Common myeloid progenitor, CD34-positive (primary cell): ENCODE data around the gene TLX2.
A peak's percentile ranks its signal among the peaks of the same experiment; 100 is the strongest.

Source experiments
- CTCF ChIA-PET: fragments of 350-600 bp; sonication (Branson Sonifier 250); formaldehyde crosslinking; loops from one replicate; lab custom pipeline; 2021; ENCODE audit warnings: antibody characterized with exemption; lab: Charles Lee
- POLR2A ChIA-PET: fragments of 350-600 bp; sonication (Branson Sonifier 250); formaldehyde crosslinking; loops from one replicate; lab custom pipeline; 2021; ENCODE audit warnings: antibody characterized with exemption; lab: Charles Lee
- DNase-seq, 3 donors: peaks; one replicate each; pipeline versions ENCODE4 v3.0.0 to v3.0.0-alpha.2; 2013
- H3K27ac ChIP-seq, 2 experiments: 1 replicate in 1 of 2; 2 replicates in 1 of 2; pipeline ENCODE4 v1.7.0; 2013; ENCODE audit warnings: inconsistent platforms in 2 of 2, low read length in 2 of 2, mild to moderate bottlenecking in 2 of 2, low read depth in 1 of 2, moderate library complexity in 1 of 2; ENCODE audit not compliant: severe bottlenecking in 2 of 2, insufficient read depth in 1 of 2, poor library complexity in 1 of 2
- H3K27me3 ChIP-seq, 5 experiments: replicated peaks in 2 of 5; 1 replicate in 3 of 5; 2 replicates in 2 of 5; pipeline versions ENCODE4 v1.6.1 to v1.7.0; 2013; ENCODE audit warnings: low read length in 4 of 5, mild to moderate bottlenecking in 2 of 5, moderate library complexity in 2 of 5, inconsistent platforms in 1 of 5; ENCODE audit not compliant: insufficient read depth in 5 of 5, control insufficient read depth in 4 of 5
- H3K36me3 ChIP-seq, 4 experiments: 1 replicate in 2 of 4; 2 replicates in 2 of 4; pipeline versions ENCODE4 v1.6.1 to v1.7.0; 2013; ENCODE audit warnings: low read length in 3 of 4, control low read depth in 1 of 4, mild to moderate bottlenecking in 1 of 4; ENCODE audit not compliant: control insufficient read depth in 4 of 4, insufficient read depth in 4 of 4
- H3K4me1 ChIP-seq, 4 experiments: 1 replicate in 3 of 4; 2 replicates in 1 of 4; pipeline versions ENCODE4 v1.6.1 to v1.7.1; 2013; ENCODE audit warnings: low read length in 3 of 4, mild to moderate bottlenecking in 3 of 4, control low read depth in 1 of 4, inconsistent platforms in 1 of 4, moderate library complexity in 1 of 4; ENCODE audit not compliant: control insufficient read depth in 4 of 4, insufficient read depth in 4 of 4; ENCODE audit errors: control extremely low read depth in 1 of 4
- H3K4me3 ChIP-seq, 7 experiments: 1 replicate in 4 of 7; 2 replicates in 3 of 7; pipeline versions ENCODE4 v1.5.1 to v1.7.0; 2013; ENCODE audit warnings: mild to moderate bottlenecking in 7 of 7, low read length in 6 of 7, moderate library complexity in 6 of 7, inconsistent platforms in 2 of 7, low read depth in 2 of 7, control low read depth in 1 of 7; ENCODE audit not compliant: insufficient read depth in 4 of 7, control insufficient read depth in 1 of 7; ENCODE audit errors: extremely low read depth in 1 of 7
- H3K9me3 ChIP-seq, 5 experiments: 1 replicate in 4 of 5; 2 replicates in 1 of 5; pipeline versions ENCODE4 v1.6.1 to v1.7.1; 2013; ENCODE audit warnings: low read length in 4 of 5, mild to moderate bottlenecking in 2 of 5, inconsistent platforms in 1 of 5, low read depth in 1 of 5, moderate library complexity in 1 of 5; ENCODE audit not compliant: control insufficient read depth in 4 of 5, insufficient read depth in 2 of 5; ENCODE audit errors: control extremely low read depth in 1 of 5
- WGBS: methylation state at CpG from one replicate; pipeline ENCODE4 v1.1.5; 2013; ENCODE audit not compliant: insufficient coverage; 5-methylcytosine and 5-hydroxymethylcytosine counted together

TLX2 gene

DNA sequence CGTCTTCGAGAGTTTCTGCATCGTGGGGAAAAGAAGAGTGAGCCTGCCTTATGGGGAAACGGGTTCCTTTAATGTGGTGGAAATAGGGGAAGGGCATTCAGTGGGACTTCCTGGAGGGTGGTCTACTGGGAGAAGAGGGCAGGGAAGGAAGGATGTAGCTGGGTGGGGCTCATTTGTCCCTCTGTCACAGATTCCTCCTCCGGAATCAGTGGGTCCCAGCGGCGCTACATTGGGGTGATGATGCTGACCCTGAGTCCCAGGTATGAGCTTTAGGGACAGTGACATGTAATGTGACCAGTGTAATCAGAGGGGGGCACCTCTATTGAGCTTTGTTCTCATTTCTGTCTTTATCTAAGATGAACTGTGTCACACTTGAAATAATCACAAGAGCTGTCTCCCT, 17.4 kb downstream of the TLX2 start:
- Histone ChIP-seq H3K4me3 (peak overlapping the region in 1 of 7 experiments; percentile 96), H3K27ac (no peak overlapping the region), H3K9me3 (no peaks in the 10 kb centered on the region), H3K27me3 (no peaks in the 10 kb centered on the region), H3K4me1 (peaks cover 6 to 48% (median 25%) of the 10 kb centered on the region in 4 experiments), H3K36me3 (peaks cover 6 to 56% (median 28%) of the 10 kb centered on the region in 4 experiments)
- ChIA-PET POLR2A (interaction anchor here (0.6 to 1.4 kb wide), 3 partner anchors 39 to 49 kb away, joined by 3 to 4 read pairs (median 4); partner anchors contain the start of genes CCDC142 and TTC31), CTCF (interaction anchor here (0.7 to 13.7 kb wide), 26 partner anchors 10 to 282 kb away, joined by 3 to 210 read pairs (median 5); partner anchors contain the start of genes C2orf81, CCDC142, LBX2 and MOGS)
- 78% methylated on average over 7 of the region's 7 CpGs for WGBS
- DNase-seq: no peak

DNA sequence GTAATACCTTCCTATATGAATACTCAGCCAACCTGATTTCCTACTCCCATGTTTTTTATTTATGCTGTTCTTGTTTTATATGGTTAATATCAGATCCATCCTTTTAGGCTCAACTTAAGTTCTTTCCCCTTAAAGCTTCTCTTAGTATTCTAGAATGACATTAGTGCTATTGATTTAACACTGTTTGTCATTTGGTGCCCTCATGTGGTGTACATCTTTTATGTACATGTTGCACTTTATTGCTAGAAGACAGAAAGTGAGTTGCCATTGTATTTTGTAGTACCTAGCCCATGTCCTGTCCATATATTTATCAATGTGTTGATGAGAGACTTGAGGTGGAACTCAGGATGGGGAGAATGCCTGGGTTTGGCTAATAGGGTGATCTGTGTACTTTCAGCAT, 18.0 kb downstream of the TLX2 start:
- DNase-seq: peak; percentile 74 to 81 (median 80)
- no peak overlapping the region for H3K4me3 ChIP-seq
- H3K9me3 ChIP-seq: no peaks in the 10 kb centered on the region
- H3K4me1 ChIP-seq: peaks cover 6 to 53% (median 25%) of the 10 kb centered on the region in 4 experiments
- POLR2A ChIA-PET: interaction anchor here (0.6 to 1.4 kb wide), 3 partner anchors 29 to 45 kb away, joined by 3 to 4 read pairs (median 4); no protein-coding TSS in a partner anchor
- CTCF ChIA-PET: interaction anchor here (0.7 to 13.7 kb wide), 26 partner anchors 9 to 282 kb away, joined by 3 to 210 read pairs (median 5); partner anchors contain the start of genes C2orf81, CCDC142, LBX2 and MRPL53
- no peaks in the 10 kb centered on the region for H3K27me3 ChIP-seq
- H3K27ac ChIP-seq: no peak overlapping the region
- peaks cover 6 to 53% (median 23%) of the 10 kb centered on the region in 4 experiments for H3K36me3 ChIP-seq

- Histone ChIP-seq H3K4me3 (no peak overlapping the region), H3K27me3 (no peaks in the 10 kb centered on the region), H3K4me1 (peaks cover 14 to 53% (median 28%) of the 10 kb centered on the region in 4 experiments), H3K27ac (no peak overlapping the region), H3K9me3 (no peaks in the 10 kb centered on the region), H3K36me3 (peaks cover 6 to 41% (median 19%) of the 10 kb centered on the region in 4 experiments)
- no peak for DNase-seq
- CTCF ChIA-PET: interaction anchor here (1.3 to 13.7 kb wide), 9 partner anchors 11 to 76 kb away, joined by 5 to 210 read pairs (median 53); partner anchors contain the start of genes CCDC142, LBX2, PCGF1 and TTC31
- whole genome bisulfite sequencing: 85% methylated on average over 2 of the region's 4 CpGs
- POLR2A ChIA-PET: no interaction called here
These were observed 19.2 kb downstream of the TLX2 start for GRCh38 chr2:74533464-74533863.

GRCh38 chr2:74534411-74534810, 20.2 kb downstream of the TLX2 start:
- WGBS: 96% methylated on average over 10 of the region's 12 CpGs
- no peaks in the 10 kb centered on the region for H3K9me3 ChIP-seq
- H3K27ac ChIP-seq: no peak overlapping the region
- H3K4me3 ChIP-seq: no peak overlapping the region
- peaks cover 6 to 40% (median 19%) of the 10 kb centered on the region in 4 experiments for H3K36me3 ChIP-seq
- no peaks in the 10 kb centered on the region for H3K27me3 ChIP-seq
- peaks cover 22 to 55% (median 31%) of the 10 kb centered on the region in 4 experiments for H3K4me1 ChIP-seq
- no peak for DNase-seq
- POLR2A ChIA-PET: no interaction called here
- CTCF ChIA-PET: interaction anchor here (0.8 to 13.7 kb wide), 8 partner anchors 8 to 73 kb away, joined by 3 to 210 read pairs (median 53); partner anchors contain the start of genes CCDC142, DQX1, LBX2 and PCGF1

GRCh38 chr2:74535440-74535965, 21.3 kb downstream of the TLX2 start:
- Histone ChIP-seq H3K27ac (no peak overlapping the region), H3K36me3 (peaks cover 6 to 40% (median 19%) of the 10 kb centered on the region in 4 experiments), H3K4me3 (no peak overlapping the region), H3K27me3 (no peaks in the 10 kb centered on the region), H3K9me3 (no peaks in the 10 kb centered on the region), H3K4me1 (peaks cover 25 to 64% (median 35%) of the 10 kb centered on the region in 4 experiments)
- ChIA-PET POLR2A (interaction anchor here (0.7 kb wide), 1 partner anchor 51 kb away, joined by 3 read pairs; no protein-coding TSS in a partner anchor), CTCF (interaction anchor here (1.0 to 13.7 kb wide), 7 partner anchors 8 to 53 kb away, joined by 3 to 210 read pairs (median 3); partner anchors contain the start of genes CCDC142, DQX1, LOXL3 and TTC31)
- no peak for DNase-seq
- WGBS: 100% methylated on average over 5 of the region's 10 CpGs

GRCh38 chr2:74536166-74536950, 22.1 kb downstream of the TLX2 start:
- no peak overlapping the region for H3K27ac ChIP-seq
- CTCF ChIA-PET: interaction anchor here (1.1 to 13.7 kb wide), 6 partner anchors 10 to 54 kb away, joined by 3 to 210 read pairs (median 4); partner anchors contain the start of genes CCDC142, DQX1, LOXL3 and TTC31
- H3K4me3 ChIP-seq: no peak overlapping the region
- H3K36me3 ChIP-seq: peaks cover 6 to 36% (median 19%) of the 10 kb centered on the region in 4 experiments
- DNase-seq: no peak
- H3K9me3 ChIP-seq: no peaks in the 10 kb centered on the region
- WGBS: 96% methylated on average over 22 of the region's 23 CpGs
- H3K27me3 ChIP-seq: no peaks in the 10 kb centered on the region
- peaks cover 19 to 55% (median 28%) of the 10 kb centered on the region in 4 experiments for H3K4me1 ChIP-seq
- POLR2A ChIA-PET: interaction anchor here (0.7 kb wide), 1 partner anchor 50 kb away, joined by 3 read pairs; no protein-coding TSS in a partner anchor
